Putamen (tissue), 1 donor: ENCODE results near the gene HNRNPA3.
"Not testable (repeated sequence)": the region's sequence is repeated elsewhere in the genome, so short reads cannot be mapped to it uniquely, and the experiment has no call there.

ENCODE experiments used
- DNase-seq: peaks from one replicate; pipeline ENCODE4 v3.0.0-alpha.2; 2016; ENCODE audit warnings: low spot score

The HNRNPA3 gene

GRCh38 chr2:177188482-177189469 is 23.8 kb upstream of the HNRNPA3 start:
- no peak for DNase-seq

DNA sequence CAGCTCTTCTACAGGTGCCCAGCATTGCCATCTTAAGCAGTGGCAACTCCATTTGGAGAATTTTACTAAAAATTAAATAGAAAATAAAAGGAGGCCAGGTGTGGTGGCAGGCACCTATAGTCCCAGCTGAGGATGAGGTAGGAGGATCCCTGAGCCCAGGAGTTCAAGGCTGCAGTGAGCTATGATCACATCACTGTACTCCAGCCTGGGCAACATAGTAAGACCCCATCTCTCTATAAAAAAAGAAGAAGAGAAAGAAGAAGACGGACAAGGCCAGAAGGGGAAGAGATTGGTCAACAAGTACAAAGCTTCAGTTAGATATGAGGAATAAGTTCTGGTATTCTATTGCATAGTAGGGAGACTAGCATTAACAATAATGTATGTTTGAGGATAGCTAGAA is 21.7 kb upstream of the HNRNPA3 start:
- no peak for DNase-seq

DNA sequence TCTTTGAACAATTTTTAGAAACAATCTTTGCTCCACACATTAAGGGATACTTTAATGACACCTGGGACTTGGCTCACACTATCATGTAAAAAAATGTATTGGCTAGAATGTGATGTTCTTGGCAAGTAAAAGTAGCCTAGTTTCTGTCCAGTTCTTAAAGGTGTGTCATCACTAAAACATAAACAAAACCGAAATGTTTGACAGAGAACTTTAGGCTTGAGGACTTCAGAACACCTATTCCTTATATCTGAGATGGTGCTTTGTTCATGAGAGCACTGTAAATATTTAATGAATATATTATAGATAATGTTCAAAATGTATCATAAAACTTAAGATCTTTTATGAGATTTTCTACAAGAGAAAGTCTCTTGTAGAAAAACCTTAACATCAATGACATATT is 19.8 kb upstream of the HNRNPA3 start:
- no peak for DNase-seq

- DNase-seq = no peak
These were observed 19.4 kb upstream of the HNRNPA3 start for GRCh38 chr2:177193240-177193639.

- DNase-seq = no peak
These were observed 17.4 kb upstream of the HNRNPA3 start for GRCh38 chr2:177195194-177195593.

GRCh38 chr2:177200419-177200818 is 12.2 kb upstream of the HNRNPA3 start:
- DNase-seq = not testable (repeated sequence)

DNA sequence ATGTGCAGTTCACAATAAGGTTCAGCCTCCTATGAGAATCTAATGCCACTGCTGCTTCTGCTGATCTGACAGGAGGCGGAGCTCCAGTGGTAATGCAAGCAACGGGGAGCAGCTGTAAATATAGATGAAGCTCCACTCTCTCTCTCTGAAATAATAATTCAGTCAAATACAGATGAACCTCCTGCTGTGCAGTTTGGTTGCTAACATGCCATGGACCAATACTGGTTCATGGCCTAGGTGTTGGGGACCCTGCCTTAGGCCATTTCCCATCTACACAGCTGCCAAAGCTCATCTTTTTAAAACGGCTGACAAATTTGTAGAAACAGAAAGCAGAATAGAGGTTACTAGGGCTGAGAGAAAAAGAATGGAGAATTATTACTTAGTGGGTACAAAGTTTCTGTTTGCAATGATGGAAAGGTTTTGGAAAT is 10.7 kb upstream of the HNRNPA3 start:
- DNase-seq = no peak

DNA sequence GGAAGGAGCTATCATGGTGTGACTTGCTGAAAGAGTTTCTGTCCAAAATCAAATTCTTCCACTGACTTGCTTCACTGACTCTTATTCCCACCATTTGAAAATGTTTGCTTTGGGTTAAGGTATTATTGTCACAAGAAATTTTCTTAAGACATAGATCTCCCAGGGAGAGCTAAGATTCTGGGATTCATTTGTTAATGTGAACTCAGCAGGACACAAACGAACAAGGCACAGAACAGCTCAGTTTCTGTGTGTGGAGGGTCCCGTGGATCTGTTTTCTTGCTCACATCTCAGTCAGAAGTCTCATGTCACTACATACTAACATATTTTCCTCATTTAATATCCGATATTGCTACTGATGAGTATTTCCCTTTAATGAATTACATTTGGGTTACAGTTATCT is 8.2 kb upstream of the HNRNPA3 start:
- no peak for DNase-seq

DNA sequence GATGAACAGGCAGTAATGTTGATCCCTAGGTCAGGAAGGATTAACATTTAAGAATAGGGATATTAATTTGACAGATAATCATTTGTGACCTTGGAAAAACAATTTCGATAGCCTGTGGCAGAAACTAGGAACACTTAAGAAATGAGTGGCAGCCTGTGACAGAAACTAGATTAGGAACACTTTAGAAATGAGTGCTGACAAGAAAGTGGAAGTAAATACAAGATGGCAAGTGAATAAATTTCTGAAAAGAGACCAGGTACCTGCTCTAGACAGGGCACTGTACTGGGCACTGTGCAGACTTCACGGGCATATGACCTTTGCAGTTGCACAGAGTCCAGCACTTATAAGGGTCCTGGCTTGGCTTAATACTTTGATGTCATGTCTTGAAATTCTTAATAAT is 5.5 kb upstream of the HNRNPA3 start:
- DNase-seq = no peak

GRCh38 chr2:177211169-177211568 is 1.4 kb upstream of the HNRNPA3 start:
- DNase-seq = no peak

GRCh38 chr2:177211576-177212105 is 953 bp upstream of the HNRNPA3 start:
- no peak for DNase-seq

DNA sequence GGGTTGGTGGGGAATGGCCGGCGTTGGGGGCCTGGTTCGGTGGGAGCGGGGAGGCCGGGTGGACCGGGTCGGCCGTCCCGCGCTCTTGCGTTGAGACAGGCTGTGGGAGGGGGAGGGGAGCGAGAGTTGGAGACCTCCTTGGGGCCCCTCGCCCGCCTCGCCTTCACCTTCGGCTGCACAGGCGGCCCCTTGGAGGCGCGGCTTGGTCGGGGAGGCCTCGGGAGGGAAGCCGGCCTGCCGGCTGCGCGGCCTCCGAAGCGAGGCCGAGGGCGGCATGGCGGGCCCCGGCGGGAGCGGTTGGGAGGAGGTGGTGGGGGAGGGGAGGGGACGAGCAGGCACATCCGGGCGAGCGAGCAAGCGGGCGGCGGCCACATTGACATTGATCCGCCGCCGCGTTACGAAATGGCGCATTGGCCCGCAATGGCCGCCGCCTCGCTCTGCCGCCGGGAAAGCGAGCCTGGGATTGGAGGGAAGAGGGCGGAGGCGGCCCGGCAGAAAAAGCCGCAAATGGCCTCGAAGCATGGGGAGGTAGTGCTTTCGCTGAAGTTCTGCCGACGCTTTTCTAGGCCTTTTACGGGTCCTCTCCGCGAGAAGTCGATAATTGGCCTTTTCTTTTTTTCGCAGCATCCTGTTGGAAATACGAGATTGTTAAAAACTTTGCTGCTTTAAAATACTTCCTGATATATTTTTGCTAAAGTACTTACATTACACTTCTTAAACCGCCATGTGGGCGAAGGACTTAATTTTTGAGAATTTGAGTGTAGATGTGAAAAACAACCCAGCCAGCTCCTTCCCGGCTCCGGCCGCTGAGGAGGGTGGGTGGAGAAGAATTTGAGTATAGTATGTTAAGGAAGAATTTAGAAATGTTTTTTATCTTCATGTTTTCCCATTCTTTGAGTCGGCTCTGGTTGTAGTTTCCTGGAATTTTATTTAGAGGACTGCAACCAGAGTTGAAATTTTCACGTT is 580 bp downstream of the HNRNPA3 start:
- DNase-seq = peak; percentile 83

DNA sequence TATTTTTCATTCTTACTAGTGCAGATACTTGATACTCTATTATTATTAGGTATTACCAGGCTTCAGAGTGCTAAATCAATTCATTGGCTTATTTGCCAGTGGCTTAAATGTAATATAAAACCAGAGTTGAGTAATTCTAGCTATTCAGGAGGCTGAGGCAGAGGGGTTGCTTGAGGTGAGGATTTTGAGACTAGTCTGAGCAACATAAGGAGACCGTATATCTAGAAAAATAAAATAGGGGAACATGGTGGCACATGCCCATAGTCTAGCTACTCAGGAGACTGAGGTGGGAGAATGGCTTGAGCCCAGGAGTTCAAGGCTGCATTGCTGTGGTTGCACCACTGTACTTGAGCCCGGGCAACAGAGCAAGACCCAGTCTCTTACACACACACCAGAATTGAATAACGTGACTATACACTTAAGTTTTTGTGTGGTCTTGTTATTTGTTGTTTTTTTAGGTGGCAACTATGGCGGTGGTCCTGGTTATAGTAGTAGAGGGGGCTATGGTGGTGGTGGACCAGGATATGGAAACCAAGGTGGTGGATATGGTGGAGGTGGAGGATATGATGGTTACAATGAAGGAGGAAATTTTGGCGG is 4.8 kb downstream of the HNRNPA3 start:
- DNase-seq = no peak

DNA sequence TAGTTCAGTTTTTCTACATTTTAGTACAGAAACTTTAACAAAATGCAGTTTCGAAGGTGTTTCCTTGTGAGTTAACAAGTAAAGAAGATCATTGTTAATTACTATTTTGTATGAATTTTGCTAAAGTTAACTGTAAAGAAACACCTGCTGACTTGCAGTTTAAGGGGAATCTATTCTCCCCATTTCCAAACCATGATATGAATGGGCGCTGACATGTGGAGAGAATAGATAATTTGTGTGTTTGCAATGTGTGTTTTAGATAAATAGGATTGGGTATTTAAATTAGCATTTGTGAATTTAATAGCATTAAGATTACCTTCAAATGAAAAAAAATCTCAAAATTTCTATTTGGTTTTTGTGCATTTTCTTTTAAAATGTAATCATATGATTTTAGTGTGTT is 7.2 kb downstream of the HNRNPA3 start:
- not testable (repeated sequence) for DNase-seq

DNA sequence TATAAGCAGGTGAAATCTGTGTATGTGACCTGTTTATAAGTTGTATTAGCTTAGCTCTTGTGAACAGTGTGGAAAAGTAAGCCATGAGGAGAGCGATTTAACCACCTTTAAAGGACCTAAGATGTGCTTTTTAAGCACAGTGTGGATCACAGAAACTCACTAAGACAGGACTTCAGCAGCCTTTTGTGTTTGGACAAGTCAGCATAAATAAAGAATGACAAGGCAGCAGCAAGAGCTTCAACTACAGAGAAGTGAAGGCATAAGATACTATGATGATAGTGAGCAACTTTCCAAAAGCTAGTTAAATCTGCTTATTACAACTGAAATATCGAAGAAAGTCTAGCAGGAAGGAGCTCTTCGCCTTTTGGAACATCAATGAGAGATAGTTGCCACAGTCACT is 8.9 kb downstream of the HNRNPA3 start:
- DNase-seq = no peak

DNA sequence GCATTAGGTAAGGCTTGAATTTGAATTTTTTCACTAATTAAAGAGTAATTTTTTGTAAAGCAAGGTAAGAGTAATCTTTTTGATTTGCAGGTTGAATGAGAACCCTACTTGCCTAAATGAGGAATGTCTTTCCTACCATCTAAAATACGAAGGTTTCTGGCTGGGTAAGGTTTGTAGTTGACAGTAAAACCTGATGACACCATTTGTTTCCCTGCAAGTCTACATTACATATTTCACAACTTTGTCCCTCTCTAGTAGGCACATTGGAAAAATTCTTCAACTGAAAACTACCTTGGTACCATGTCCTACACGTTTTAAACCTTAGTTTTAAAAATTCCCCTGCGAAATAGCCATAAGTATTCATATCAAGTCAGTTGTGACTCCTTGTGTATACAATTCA is 9.4 kb downstream of the HNRNPA3 start:
- DNase-seq = no peak

DNA sequence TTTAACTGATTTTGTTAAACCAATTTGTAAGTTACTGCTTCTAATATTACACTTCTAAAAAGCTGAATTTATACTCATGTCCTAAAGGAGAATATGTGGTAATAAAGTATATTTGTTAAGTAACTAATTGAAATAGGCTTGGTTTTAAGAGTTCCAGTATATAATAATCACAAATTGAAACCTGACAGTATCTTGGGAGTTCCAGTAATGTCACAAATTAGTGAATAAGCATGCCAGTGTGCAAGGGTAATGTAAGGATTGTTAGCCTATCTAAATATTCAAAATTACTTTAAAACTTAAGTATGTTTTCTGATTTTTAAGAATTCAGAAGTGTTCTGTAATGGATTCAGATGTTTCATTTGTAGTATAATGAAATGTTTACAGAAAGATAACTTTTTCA is 10.8 kb downstream of the HNRNPA3 start:
- DNase-seq = not testable (repeated sequence)

GRCh38 chr2:177225965-177226360 is 13.4 kb downstream of the HNRNPA3 start:
- no peak for DNase-seq

DNA sequence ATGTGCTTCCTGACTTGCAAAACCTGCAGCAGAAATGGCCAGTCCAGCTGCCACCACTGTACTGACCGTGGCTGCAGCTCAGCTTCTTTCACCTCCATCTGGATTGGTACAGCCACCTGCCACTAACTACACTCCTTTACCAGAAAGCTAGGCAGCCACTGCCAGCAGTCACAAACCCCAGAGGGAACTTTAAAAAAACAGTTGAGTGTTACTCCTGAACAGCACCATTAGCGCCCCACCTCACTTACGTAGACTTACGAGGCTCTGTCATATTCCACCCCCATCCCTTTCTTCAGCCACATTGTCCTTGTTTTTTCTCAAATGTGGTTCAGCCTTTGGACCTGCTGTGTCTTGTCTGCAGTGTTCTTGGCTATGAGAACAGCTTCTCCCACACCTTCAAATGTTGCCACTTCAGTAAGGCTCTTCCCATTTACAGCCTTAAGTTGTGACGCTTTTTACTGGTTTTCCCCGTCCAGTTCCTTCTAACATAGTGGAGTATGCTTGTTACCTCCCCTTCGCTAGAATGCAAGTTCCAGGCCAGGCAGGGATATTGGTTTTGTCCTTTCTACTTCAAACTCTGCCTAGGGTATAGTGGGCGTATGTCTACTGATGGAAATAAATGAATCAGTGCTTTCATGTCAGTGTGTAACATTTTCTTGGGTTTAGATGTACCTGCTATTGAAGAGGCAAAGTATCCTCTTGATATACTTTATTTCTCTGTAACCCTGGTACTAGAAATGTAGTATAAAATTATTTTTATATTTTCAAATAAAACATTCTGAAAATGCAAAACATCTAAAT is 17.0 kb downstream of the HNRNPA3 start:
- DNase-seq = no peak

DNA sequence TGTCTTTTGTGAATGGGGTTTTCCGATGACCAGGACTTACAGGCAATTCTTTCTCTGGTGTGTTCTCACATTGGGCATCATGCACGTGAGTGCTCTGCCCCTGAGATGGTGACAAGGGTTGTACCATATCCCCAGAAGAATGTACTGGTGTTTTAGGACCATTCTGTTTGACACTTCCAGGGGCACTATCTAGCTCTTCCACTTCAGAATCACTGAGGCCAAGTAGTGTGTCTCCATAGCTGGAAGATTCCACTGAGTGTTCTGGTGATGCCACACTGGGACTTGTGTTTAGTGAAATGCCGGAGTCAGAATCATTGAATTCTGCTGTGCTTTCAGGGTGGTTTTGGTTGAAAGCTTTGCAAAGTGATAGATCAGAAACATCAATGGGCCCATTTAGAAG is 18.7 kb downstream of the HNRNPA3 start:
- DNase-seq = no peak

- no peak for DNase-seq
These were observed 19.6 kb downstream of the HNRNPA3 start for GRCh38 chr2:177232098-177232704.
